ENCODE results near the gene APAF1. TPM values are rescaled to one million over a fixed set of nuclear protein-coding genes. Genes with fewer than 3 reads are reported as not detected.

Gene APAF1
- total RNA-seq, 1 experiment from 2014 or later = 19.3 TPM

DNA sequence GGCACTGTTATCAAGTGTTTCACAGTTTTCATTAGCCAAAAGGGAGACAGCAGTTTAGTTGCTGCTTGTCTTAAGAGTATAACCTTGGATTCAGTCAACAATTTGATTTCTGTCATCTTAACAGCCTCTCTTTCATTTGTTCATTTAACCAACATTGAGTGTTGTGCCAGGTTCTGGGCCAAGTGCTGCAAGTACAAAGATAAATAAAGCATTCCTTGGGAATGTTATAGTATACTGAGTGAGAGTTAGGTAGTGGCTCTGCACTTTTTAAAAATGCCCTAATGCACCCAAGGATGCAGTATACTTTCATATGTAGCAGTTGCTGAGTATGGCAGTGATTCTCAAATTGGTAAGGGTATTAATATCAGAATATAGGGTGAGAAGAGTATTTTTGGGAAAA, 15.4 kb downstream of the APAF1 start:
- POLR2A ChIA-PET = no interaction called here
- Mint-ChIP-seq H3K27ac (no peak overlapping the region), H3K36me3 (peaks cover 25% of the 10 kb centered on the region), H3K27me3 (ENCODE audit: low read depth) (no peaks in the 10 kb centered on the region), H3K4me3 (no peak overlapping the region), H3K4me1 (no peaks in the 10 kb centered on the region), H3K9me3 (no peaks in the 10 kb centered on the region)
- ATAC-seq = no peak
- TF ChIP-seq FOXJ3 (CRISPR knock-in tag; IDR thresholded peaks at IDR 0.05; ENCODE audit: borderline replicate concordance) (no peak), ZNF263 (CRISPR knock-in tag; IDR thresholded peaks at IDR 0.05; ENCODE audit: low read depth) (no peak), JUN (CRISPR knock-in tag; IDR thresholded peaks at IDR 0.05) (no peak), IRF2 (CRISPR knock-in tag; IDR thresholded peaks at IDR 0.05; ENCODE audit: borderline replicate concordance, low read depth) (no peak), PRRX2 (CRISPR knock-in tag; IDR thresholded peaks at IDR 0.05) (no peak), FOXP1 (CRISPR knock-in tag; IDR thresholded peaks at IDR 0.05; ENCODE audit: borderline replicate concordance) (no peak)
- TF ChIP-seq, protein P1, sequence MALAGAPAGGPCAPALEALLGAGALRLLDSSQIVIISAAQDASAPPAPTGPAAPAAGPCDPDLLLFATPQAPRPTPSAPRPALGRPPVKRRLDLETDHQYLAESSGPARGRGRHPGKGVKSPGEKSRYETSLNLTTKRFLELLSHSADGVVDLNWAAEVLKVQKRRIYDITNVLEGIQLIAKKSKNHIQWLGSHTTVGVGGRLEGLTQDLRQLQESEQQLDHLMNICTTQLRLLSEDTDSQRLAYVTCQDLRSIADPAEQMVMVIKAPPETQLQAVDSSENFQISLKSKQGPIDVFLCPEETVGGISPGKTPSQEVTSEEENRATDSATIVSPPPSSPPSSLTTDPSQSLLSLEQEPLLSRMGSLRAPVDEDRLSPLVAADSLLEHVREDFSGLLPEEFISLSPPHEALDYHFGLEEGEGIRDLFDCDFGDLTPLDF (CRISPR knock-in tag; IDR thresholded peaks at IDR 0.05) = no peak
- DNase-seq (ENCODE audit: low spot score) = no peak
- CTCF ChIA-PET = no interaction called here

GRCh38 chr12:98669751-98670150, 24.7 kb downstream of the APAF1 start:
- DNase-seq (ENCODE audit: low spot score) = no peak
- H3K27me3 Mint-ChIP-seq (ENCODE audit: low read depth) = no peaks in the 10 kb centered on the region
- ATAC-seq = no peak
- no peak overlapping the region for H3K4me3 Mint-ChIP-seq
- no peaks in the 10 kb centered on the region for H3K9me3 Mint-ChIP-seq
- TF ChIP-seq, protein P2, sequence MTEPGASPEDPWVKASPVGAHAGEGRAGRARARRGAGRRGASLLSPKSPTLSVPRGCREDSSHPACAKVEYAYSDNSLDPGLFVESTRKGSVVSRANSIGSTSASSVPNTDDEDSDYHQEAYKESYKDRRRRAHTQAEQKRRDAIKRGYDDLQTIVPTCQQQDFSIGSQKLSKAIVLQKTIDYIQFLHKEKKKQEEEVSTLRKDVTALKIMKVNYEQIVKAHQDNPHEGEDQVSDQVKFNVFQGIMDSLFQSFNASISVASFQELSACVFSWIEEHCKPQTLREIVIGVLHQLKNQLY (CRISPR knock-in tag; IDR thresholded peaks at IDR 0.05) = no peak
- TF ChIP-seq, protein P3, sequence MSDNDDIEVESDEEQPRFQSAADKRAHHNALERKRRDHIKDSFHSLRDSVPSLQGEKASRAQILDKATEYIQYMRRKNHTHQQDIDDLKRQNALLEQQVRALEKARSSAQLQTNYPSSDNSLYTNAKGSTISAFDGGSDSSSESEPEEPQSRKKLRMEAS (CRISPR knock-in tag; IDR thresholded peaks at IDR 0.05) = no peak
- TF ChIP-seq ZNF416 (CRISPR knock-in tag; IDR thresholded peaks at IDR 0.05) = no peak
- POLR2A ChIA-PET = no interaction called here
- H3K27ac Mint-ChIP-seq = no peak overlapping the region
- CTCF ChIA-PET = no interaction called here
- no peaks in the 10 kb centered on the region for H3K4me1 Mint-ChIP-seq
- peaks cover 29% of the 10 kb centered on the region for H3K36me3 Mint-ChIP-seq

DNA sequence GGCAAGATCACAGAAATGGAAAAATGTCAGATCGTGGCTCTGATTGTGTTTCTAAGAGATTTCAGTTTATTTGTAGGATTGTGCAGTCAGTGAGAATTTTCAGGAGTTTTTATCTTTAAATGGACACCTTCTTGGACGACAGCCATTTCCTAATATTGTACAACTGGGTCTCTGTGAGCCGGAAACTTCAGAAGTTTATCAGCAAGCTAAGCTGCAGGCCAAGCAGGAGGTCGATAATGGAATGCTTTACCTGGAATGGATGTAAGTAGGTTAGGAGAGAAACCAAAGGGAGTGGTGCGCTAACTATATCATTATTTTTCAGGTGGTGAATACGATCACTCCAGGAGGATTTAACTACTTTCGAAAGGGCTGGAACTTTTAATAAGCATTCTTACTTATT, 26.4 kb downstream of the APAF1 start:
- DNase-seq (ENCODE audit: low spot score) (no peak), ATAC-seq (no peak)
- CTCF ChIA-PET = interaction anchor here (1.9 kb wide), 1 partner anchor 327 kb away, joined by 4 read pairs; no protein-coding TSS in a partner anchor
- Mint-ChIP-seq H3K9me3 (no peaks in the 10 kb centered on the region), H3K27ac (no peak overlapping the region), H3K4me1 (no peaks in the 10 kb centered on the region), H3K27me3 (ENCODE audit: low read depth) (no peaks in the 10 kb centered on the region), H3K4me3 (no peak overlapping the region), H3K36me3 (peaks cover 19% of the 10 kb centered on the region)
- POLR2A ChIA-PET = no interaction called here
- TF ChIP-seq NFYB (CRISPR knock-in tag; conservative IDR thresholded peaks at IDR 0.05; ENCODE audit: low read depth) = no peak
- no peak for TF ChIP-seq IRF2 (CRISPR knock-in tag; IDR thresholded peaks at IDR 0.05; ENCODE audit: borderline replicate concordance, low read depth)
- TF ChIP-seq, protein P4, sequence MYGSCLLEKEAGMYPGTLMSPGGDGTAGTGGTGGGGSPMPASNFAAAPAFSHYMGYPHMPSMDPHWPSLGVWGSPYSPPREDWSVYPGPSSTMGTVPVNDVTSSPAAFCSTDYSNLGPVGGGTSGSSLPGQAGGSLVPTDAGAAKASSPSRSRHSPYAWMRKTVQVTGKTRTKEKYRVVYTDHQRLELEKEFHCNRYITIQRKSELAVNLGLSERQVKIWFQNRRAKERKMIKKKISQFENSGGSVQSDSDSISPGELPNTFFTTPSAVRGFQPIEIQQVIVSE (CRISPR knock-in tag; IDR thresholded peaks at IDR 0.05; ENCODE audit: borderline replicate concordance) = no peak
- no peak for TF ChIP-seq E2F5 (CRISPR knock-in tag; IDR thresholded peaks at IDR 0.05)
- TF ChIP-seq ZBTB43 (CRISPR knock-in tag; IDR thresholded peaks at IDR 0.05) = no peak
- no peak for TF ChIP-seq FOXP4 (CRISPR knock-in tag; IDR thresholded peaks at IDR 0.05)
- no peak for TF ChIP-seq GABPB1 (CRISPR knock-in tag; IDR thresholded peaks at IDR 0.05)
- no peak for TF ChIP-seq JAZF1 (CRISPR knock-in tag; IDR thresholded peaks at IDR 0.05)
- no peak for TF ChIP-seq ZNF671 (CRISPR knock-in tag; IDR thresholded peaks at IDR 0.05)
- TF ChIP-seq, protein P5, sequence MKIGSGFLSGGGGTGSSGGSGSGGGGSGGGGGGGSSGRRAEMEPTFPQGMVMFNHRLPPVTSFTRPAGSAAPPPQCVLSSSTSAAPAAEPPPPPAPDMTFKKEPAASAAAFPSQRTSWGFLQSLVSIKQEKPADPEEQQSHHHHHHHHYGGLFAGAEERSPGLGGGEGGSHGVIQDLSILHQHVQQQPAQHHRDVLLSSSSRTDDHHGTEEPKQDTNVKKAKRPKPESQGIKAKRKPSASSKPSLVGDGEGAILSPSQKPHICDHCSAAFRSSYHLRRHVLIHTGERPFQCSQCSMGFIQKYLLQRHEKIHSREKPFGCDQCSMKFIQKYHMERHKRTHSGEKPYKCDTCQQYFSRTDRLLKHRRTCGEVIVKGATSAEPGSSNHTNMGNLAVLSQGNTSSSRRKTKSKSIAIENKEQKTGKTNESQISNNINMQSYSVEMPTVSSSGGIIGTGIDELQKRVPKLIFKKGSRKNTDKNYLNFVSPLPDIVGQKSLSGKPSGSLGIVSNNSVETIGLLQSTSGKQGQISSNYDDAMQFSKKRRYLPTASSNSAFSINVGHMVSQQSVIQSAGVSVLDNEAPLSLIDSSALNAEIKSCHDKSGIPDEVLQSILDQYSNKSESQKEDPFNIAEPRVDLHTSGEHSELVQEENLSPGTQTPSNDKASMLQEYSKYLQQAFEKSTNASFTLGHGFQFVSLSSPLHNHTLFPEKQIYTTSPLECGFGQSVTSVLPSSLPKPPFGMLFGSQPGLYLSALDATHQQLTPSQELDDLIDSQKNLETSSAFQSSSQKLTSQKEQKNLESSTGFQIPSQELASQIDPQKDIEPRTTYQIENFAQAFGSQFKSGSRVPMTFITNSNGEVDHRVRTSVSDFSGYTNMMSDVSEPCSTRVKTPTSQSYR (CRISPR knock-in tag; IDR thresholded peaks at IDR 0.05) = no peak
- TF ChIP-seq TEAD1 (CRISPR knock-in tag; IDR thresholded peaks at IDR 0.05) = no peak
- no peak for TF ChIP-seq ATF1 (CRISPR knock-in tag; IDR thresholded peaks at IDR 0.05)
- TF ChIP-seq, protein P6, sequence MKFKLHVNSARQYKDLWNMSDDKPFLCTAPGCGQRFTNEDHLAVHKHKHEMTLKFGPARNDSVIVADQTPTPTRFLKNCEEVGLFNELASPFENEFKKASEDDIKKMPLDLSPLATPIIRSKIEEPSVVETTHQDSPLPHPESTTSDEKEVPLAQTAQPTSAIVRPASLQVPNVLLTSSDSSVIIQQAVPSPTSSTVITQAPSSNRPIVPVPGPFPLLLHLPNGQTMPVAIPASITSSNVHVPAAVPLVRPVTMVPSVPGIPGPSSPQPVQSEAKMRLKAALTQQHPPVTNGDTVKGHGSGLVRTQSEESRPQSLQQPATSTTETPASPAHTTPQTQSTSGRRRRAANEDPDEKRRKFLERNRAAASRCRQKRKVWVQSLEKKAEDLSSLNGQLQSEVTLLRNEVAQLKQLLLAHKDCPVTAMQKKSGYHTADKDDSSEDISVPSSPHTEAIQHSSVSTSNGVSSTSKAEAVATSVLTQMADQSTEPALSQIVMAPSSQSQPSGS (CRISPR knock-in tag; IDR thresholded peaks at IDR 0.05; ENCODE audit: borderline replicate concordance, low read depth) = no peak
